Transverse colon (tissue), 4 donors: Measurements from ENCODE around the gene LGI4.

Experiments used
- EP300 ChIP-seq: sonication (generic); formaldehyde crosslinking; IDR thresholded peaks from one replicate; pipeline ENCODE4 v1.6.1; 2017; ENCODE audit warnings: antibody characterized with exemption, low read depth
- POLR2A ChIP-seq: fragments of 450-650 bp; IDR thresholded peaks from one replicate; pipeline ENCODE4 v1.6.1; 2016; ENCODE audit warnings: antibody characterized with exemption, mild to moderate bottlenecking, moderate library complexity
- POLR2AphosphoS5 ChIP-seq, 3 donors: sonication (generic); formaldehyde crosslinking; IDR thresholded peaks; one replicate each; pipeline ENCODE4 v1.6.1; 2016; ENCODE audit warnings: antibody characterized with exemption in 3 of 3
- TF ChIP-seq, protein P1 (sequence below), 5 experiments: fragments of 200-600 bp in 3 of 5; fragments of 450-650 bp in 2 of 5; sonication (generic) in 3 of 5; IDR thresholded peaks; 1 replicate in 2 of 5; 2 replicates in 3 of 5; pipeline ENCODE4 v1.5.1; 2016 to 2017; ENCODE audit warnings: antibody characterized with exemption in 5 of 5, inconsistent platforms in 3 of 5, mild to moderate bottlenecking in 2 of 5, moderate library complexity in 1 of 5

DNA sequence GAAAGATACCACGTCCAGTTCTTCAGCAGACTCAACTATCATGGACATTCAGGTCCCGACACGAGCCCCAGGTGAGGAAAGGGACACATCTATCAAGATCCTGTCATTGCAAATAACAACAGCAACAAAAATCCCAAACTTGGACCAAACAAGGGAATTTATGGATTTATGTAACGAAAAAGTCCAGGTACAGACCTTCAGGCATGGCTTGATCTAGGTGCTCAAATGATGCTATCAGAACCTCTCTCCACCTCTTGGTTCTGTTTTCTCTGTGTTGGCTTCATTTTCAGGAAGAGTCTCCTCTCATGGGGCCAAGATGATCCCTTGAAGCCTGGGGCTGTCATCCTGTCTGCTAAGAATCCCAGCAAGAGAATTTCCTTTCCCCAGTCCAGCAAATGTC is 22.6 kb upstream of the LGI4 start:
- TF ChIP-seq, protein P1, sequence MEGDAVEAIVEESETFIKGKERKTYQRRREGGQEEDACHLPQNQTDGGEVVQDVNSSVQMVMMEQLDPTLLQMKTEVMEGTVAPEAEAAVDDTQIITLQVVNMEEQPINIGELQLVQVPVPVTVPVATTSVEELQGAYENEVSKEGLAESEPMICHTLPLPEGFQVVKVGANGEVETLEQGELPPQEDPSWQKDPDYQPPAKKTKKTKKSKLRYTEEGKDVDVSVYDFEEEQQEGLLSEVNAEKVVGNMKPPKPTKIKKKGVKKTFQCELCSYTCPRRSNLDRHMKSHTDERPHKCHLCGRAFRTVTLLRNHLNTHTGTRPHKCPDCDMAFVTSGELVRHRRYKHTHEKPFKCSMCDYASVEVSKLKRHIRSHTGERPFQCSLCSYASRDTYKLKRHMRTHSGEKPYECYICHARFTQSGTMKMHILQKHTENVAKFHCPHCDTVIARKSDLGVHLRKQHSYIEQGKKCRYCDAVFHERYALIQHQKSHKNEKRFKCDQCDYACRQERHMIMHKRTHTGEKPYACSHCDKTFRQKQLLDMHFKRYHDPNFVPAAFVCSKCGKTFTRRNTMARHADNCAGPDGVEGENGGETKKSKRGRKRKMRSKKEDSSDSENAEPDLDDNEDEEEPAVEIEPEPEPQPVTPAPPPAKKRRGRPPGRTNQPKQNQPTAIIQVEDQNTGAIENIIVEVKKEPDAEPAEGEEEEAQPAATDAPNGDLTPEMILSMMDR (IDR thresholded peaks at IDR 0.05) = no peak
- TF ChIP-seq POLR2A = no peak
- no peak for TF ChIP-seq EP300
- TF ChIP-seq POLR2AphosphoS5 (IDR thresholded peaks at IDR 0.05) = no peak
